HG02840 (cell line): ENCODE measurements around the gene RRAS.

Source experiments
- ATAC-seq: cut with Tn5 transposase; IDR thresholded peaks from one replicate; pipeline ENCODE4 v1.9.1; 2021; ENCODE audit warnings: mild to moderate bottlenecking, moderate library complexity, moderate number of reproducible peaks; ENCODE audit not compliant: unreplicated experiment, low FRiP score

RRAS gene

GRCh38 chr19:49640113-49640898 lies at the start of gene RRAS:
Gene RRAS, minus strand, starts transcription at chr19:49640143. Its CDS starts 45 bp downstream, at chr19:49640098.
- peak; percentile 65 for ATAC-seq

GRCh38 chr19:49689133-49690078 lies 49.5 kb upstream of the RRAS start, which contains the start of gene ADM5:
Gene ADM5, plus strand, starts transcription at chr19:49689594. Its CDS starts 244 bp downstream, at chr19:49689838.
- no peak for ATAC-seq

- no peak for ATAC-seq
Measured at GRCh38 chr19:49688531-49689132, 48.7 kb upstream of the RRAS start.

GRCh38 chr19:49687566-49688316 lies 47.8 kb upstream of the RRAS start:
- no peak for ATAC-seq

DNA sequence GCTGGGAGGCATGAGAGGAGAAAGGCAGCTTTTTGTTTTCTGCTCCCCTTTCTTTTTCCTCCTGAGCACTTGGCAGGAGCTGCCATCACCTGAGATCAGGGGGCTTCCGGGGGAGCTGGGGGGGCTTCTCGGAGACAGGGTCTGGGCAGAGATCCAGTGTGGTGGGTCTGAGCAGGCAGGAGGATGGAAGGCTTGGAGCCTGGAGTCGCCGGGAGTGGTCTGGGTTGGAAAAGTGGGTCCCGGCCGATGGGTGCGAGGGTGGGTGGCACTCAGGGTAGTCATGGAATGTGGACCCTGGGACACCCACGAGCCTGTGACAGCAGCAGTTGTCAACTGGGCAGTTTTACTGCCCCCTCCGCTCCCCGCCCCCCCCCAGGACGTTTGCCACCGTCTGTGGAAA lies 47.2 kb upstream of the RRAS start:
- ATAC-seq = no peak

- ATAC-seq = no peak
Measured at GRCh38 chr19:49686503-49687088, 46.7 kb upstream of the RRAS start.

DNA sequence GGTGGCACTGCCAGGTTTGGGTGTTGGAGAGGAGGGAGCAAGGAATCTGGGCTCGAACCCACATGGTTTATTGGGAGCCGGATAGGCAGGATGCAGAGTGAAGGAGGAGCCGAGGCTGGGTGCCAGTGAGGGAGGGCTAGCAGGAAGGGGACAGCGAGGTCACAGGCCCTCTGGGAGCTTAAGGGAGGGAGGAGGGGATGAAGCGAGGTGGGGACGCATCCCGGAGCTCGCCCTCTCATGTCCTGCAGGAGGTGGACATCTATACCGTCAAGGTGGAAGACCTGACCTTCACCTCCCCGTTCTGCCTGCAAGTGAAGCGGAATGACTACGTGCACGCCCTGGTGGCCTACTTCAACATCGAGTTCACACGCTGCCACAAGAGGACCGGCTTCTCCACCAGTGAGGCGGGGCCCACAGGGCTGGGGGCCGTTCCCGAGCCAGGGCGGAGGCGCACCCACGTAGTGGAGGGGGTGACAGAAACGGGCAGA lies 45.9 kb upstream of the RRAS start:
- no peak for ATAC-seq

- no peak for ATAC-seq
Measured at GRCh38 chr19:49684983-49685553, 45.1 kb upstream of the RRAS start.

- ATAC-seq = no peak
Measured at GRCh38 chr19:49684251-49684982, 44.5 kb upstream of the RRAS start.

DNA sequence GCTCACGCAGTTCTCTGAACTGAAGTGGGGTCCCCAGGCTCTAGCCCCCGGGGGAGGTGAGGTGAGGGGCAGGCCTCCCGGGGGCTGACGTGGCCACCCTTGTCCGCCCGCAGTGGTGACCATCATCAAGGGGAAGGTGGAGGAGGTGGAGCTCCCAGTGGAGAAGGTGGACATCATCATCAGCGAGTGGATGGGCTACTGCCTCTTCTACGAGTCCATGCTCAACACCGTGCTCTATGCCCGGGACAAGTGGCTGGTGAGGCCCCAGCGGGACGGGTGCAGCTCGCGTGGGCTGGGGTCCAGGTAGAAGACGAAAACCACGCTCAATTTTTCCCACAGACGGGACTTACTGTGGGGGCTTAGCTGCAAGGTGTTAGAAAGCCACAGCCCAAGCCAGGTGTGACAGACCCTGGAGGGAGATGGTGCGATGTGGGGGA lies 43.9 kb upstream of the RRAS start:
- ATAC-seq = no peak

GRCh38 chr19:49682274-49682673 lies 42.3 kb upstream of the RRAS start:
- ATAC-seq = no peak

- ATAC-seq = no peak
Measured at GRCh38 chr19:49681830-49682229, 41.9 kb upstream of the RRAS start.

DNA sequence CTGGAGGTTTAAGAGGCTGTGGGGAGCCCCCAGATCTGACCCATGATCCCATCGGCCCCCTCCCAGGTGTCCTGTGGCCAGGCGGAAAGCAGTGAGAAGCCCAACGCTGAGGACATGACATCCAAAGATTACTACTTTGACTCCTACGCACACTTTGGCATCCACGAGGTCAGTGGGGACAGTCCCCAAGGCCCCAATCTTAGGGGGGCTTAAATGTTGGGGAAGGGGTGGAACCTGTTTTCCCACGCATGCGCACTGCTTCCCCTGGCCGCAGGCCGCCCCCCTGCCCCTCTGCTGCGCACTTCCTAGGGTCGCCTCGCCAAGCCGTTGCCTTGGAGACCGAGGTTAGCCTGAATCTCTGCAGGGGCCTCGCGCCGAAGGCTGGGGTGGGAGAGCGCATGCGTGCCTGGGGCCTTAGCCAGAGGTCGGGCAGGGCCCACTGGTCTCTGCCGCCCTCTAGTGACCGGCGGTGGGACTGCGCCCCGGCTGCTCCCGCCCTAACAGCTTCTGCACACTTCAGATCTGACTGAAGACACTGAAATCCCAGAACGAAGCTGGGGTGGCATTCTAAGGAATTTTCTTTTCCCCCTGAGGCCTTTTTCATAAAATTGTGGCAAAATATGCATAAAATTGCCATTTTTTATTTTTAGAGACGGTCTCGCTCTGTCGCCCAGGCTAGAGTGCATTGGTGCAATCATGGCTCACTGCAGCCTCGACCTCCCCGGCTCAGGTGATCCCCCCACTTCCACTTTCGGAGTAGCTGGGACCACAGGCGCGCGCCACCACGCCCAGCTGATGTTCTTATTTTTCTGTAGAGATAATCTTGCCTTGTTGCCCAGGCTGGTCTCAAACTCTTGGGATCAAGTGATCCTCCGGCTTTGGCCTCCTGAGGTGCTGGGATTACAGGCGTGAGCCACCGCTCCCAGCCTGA lies 40.7 kb upstream of the RRAS start:
- no peak for ATAC-seq

GRCh38 chr19:49679771-49680413 lies 39.9 kb upstream of the RRAS start:
- ATAC-seq = no peak

- ATAC-seq = no peak
Measured at GRCh38 chr19:49678985-49679770, 39.2 kb upstream of the RRAS start.
